Fibroblast of the conjunctiva (primary cell): Measurements from ENCODE around the gene PTX4.
"Not testable (repeated sequence)": the region's sequence is repeated elsewhere in the genome, so short reads cannot be mapped to it uniquely, and the experiment has no call there.

Source experiments
- DNase-seq: peaks from one replicate; pipeline ENCODE4 v3.0.0-alpha.2; 2010; ENCODE audit warnings: low read depth

The PTX4 gene

DNA sequence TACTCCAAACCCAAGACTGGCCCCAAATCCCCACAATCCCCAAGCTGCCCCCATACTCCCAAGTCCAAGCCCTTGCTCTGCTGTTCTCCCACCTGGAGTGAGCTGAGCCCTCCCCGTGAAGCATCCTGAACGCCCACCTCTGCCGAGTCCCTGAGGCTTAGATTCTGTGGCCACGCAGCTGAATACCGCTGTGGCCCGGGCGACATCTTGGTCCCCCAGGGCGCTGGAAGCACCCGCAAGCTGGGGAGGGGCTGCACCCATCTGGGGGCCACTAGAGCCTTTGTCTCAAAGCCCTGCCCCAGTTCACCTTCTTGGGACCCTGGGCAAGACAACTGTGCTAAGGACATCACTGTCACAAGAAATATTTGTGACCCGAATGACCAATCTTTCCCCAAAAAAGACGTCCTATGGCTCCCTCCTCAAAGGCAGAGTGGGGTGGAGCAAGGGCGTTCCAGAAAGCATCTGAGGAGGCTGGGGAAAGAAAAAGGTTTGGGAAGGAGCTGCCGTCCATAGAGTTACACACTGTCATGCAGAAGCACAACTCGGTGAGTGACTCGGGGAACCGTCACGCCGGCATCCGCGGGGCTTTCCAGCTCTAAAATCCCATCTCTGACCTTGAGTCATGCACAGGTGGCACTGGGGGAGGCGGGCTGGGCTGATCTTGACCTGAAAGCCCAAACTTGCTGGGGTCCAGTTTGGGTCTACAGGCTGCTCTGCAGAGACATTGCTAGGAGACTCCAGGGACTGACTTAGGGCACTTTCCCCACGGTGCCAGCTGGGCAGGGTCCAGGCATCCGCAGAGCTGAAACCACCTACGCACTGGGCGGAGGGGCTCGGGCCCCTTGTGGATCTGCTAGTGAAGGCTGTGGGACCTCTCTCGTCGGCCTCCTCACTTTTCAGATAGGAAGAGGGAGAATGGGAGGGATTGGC, 6.6 kb downstream of the PTX4 start:
- DNase-seq = no peak

DNA sequence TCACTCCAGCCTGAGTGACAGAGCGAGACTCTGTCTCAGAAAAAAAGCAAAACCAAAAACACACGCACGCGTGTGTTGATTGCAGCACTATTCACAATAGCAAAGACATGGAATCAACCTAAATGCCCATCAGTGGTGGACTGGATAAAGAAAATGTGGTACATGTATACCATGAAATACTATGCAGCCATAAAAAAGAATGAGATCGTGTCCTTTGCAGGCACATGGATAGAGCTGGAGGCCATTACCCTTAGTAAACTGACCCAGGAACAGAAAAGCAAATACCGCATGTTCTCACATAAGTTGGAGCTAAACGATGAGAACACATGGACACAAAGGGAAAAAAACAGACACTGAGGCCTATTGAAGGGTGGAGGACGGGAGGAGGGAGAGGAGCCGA, 9.8 kb downstream of the PTX4 start:
- DNase-seq = not testable (repeated sequence)

DNA sequence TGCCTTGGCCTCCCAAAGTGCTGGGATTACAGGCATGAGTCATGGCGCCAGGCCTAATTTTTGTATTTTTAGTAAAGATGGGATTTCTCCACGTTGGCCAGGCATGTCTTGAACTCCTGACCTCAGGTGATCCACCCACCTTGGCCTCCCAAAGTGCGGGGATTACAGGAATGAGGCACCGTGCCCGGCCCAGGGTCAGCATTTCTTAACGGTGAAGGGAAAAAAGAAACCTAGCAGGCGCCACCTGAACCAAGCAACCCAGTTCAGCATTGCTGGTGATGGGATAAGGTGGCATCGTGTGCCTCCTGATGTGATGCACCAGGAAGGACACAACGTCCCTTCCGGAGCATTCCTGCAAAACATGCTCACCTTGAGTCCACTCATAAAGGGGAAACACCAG, 11.7 kb downstream of the PTX4 start:
- DNase-seq = no peak

DNA sequence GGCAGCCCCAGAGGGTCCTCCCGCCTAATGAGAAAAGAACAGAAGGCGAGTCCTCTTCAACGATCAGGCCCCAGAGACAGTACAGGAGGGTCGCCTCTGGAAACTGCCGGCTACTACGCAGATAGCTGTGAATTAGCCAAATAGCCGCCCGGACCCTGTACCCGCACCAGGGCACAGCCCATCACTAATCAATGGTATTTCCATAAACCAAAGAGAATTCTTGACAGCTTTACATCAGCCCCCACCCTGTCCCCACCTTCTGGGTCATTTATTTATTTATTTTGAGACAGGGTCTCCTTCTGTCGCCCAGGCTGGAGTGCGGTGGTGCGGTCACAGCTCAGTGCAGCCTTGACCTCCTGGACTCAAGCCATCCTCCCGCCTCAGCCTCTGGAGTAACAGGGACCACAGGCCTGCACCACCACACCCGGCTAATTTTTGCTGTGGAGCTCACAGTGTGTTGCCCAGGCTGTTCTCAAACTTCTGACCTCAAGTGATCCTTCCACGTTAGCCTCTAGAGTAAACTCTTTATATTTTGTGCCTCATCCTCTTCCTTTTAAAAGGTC, 13.1 kb downstream of the PTX4 start:
- no peak for DNase-seq

DNA sequence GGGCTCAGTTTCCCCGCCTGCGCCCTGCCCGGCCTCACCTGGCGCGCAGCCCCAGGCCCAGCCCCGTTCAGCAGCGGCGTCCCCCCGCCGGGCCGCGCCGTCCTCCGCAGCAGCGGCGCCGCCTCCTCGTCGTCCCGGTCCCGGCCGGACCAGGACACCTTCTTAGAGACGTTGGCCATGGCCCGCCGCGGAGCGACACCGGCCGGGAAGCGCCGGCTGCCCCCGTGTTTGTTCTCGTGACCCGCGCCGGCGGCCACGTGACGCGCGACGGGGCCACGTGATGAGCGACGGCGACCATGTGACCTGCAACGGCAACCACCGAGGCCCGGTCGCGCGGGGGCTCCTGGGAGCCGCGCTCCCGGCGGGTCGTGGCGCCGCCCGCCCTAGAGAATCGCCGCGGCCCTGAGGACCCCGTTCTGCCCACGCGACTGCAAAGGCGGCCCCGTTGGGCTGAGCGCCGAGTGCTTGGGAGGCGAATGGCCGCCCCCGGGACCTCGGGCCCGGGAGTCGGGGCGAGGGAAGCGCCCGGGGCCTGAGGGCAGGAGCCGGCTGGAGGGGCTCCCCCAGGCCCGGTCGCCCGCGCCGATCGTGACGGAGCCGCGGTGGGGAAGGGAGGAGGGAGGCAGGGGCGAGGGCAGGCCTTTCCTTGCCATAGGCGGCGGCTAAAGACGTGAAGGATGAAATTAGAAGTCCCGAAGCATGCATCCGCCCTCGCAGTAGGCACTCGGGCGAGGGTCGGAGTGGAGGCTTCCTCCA, 13.8 kb downstream of the PTX4 start, which contains the start of gene CLCN7:
CLCN7 (minus strand) TSS at position 233 of the 756 bp plus-strand sequence; CDS start at position 179, 54 bp downstream.
- peak; percentile 55 for DNase-seq

DNA sequence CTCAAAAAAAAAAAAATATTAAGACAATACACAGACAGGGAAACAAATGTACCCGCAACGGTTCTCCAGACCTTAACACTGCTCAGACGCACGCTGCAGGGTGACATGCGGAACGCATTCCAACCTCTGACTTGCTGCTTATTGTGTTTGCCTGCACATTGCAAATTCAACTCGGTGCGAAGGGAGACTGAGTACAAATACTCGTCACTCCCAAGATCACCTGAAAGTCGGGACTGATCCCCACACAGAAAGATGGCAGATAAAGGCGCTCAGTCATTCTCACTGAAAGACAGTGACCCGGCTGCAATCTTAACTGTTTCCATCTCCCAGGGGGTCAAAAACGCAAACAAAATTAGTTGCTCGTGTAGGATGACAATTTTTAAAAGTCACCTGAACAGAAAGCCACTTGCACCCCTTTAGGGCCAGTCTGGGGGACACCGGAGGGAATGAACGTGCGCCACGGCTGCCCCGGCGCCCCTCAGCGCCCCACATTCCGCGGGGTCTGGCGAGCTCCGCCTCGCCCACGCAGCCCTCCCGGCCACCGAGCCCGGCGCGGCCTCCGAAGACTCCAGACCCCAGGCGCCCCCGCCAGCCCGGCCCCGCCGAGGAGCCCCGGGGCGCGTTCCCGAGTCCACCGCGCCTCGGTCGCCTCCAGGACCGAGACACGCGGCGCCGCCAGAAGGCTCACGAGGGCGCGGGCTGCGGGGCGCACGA, 14.5 kb downstream of the PTX4 start:
- no peak for DNase-seq

DNA sequence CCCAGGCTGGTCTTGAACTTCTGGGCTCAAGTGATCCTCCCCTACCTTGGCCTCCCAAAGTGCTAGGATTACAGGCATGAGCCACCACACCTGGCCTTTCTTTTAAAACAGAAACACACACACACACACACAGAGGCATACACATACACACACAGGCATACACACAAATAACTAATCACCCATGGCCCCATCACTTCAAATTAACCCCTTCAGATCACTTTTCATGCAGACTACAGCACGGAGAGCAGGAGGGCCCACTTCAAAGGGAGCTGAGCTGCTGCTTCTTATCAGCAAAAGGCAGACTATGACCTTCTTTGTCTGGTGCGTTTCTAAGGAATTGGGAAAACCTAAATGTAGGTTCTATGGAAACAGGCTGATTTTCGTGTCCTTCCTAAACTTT, 15.8 kb downstream of the PTX4 start:
- DNase-seq = no peak

DNA sequence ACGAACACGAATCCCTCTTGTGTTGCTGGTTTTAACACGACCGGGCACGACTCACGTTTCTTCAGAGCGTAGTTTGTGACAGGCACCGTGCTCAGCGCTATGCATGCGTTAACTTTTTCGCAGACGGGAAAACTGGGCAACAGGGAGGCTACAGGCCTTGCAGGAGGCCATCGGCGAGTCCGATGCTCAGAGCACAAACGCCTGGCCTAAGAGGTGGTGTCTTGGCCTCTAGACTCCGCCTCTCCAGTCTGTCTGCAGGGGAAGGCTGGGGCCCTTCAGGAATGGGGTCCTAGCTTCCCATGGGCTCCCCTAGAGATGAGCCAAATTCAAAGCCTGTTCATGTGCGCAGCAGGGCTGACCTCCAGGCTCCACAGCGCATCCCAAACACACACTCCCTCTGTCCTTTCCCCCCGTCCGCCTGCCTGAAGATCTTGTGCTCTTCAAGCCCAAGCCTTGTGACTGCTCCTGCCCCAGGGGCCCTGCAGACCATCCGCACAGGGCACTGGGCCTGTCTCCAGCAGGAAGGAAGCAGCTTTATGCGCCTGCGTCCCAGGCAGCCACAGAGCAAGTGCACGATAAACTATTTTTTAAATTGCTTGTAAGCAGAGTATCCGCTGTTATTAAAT, 17.1 kb downstream of the PTX4 start:
- DNase-seq = no peak

DNA sequence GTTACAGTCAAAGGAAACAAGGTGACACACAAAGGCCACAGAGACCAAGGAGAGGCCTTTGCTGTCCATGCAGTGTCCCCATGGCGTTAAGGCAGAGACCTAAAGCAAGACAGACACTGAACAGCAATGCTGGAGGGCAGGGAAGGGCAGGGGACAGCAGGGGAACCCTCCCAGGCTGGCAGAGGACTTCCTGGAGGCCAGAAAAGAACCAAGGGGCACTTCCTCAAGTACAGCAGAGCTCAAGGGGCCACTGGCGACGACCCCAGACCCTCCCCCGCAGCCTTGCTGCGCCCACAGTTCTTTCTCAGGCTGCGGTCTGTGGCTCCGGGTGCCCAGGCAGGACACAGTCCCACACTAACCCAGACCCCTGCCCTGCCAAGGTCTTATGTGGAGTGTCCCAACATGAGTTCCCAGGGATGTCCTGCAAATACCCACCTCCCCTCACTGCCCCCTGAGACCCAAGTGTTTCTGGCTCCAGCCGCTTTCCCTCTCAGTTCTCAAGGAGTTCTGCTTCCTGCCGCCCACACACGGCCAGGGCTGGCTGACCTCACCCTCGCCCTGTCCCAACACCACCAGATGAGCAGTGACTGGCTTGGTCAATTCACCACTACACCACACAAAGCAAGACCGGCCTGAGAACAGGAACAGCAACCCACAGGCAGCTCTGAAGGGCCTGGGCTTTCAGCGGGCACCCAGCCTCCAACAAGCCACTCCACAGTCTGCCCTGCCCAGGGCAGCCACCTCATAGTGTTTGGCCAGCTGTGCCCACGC, 18.1 kb downstream of the PTX4 start:
- DNase-seq = no peak

DNA sequence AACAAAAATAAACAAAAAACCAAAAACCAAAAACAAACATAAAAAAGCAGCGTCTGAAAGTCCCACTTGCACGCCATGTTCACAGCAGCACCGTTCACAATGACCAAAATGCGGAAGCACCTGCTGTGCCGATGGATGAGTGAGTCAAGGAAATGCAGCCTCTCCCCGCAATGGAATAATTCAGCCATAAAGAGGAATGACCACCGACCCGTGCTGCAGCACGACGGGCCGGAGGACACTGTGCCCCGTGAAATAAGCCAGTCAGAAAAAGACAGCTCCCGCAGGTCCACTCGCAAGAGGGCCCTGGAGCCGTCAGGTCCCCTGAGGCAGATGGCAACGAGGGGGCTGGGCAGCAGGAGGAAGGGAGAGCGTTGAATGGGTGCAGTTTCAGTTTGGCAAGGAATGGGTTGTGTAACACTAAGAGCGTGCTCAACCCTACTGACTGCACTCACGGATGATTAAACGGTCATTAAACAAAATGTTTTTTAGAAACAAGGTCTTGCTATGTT, 19.0 kb downstream of the PTX4 start:
- DNase-seq = no peak

DNA sequence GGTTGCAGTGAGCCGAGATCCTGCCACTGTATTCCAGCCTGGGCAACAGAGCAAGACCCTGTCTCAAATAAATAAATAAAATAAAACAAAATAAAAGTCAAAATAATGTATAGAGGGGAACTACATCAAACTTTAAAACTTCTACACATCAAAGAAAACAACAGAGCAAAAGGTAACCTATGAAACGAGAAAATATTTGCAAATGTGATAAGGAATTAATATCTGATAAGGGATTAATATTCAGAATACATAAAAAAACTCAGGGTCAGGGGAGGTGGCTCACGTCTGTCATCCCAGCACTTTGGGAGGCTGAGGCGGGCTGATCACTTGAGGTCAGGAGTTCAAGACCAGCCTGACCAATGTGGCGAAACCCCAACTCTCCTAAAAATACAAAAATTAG, 19.6 kb downstream of the PTX4 start:
- DNase-seq = not testable (repeated sequence)

DNA sequence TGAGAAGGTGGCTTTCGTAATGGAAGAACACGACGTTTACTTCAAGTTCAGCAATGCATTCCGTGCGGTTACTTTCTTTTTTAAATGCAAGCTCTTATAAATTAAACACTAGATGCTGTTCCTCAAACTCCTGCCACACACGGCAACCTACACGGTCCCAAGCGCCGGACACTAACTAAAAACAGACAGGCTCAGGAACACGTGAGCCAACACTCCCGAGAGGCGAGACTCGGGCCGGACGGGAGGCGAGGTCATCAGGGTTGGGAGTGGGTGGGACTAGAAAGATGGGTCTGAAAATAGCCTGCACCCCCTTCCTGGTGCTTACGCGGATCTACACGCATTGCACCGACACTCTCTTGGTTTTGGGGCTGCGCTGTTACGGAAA, 20.3 kb downstream of the PTX4 start:
- DNase-seq = no peak

DNA sequence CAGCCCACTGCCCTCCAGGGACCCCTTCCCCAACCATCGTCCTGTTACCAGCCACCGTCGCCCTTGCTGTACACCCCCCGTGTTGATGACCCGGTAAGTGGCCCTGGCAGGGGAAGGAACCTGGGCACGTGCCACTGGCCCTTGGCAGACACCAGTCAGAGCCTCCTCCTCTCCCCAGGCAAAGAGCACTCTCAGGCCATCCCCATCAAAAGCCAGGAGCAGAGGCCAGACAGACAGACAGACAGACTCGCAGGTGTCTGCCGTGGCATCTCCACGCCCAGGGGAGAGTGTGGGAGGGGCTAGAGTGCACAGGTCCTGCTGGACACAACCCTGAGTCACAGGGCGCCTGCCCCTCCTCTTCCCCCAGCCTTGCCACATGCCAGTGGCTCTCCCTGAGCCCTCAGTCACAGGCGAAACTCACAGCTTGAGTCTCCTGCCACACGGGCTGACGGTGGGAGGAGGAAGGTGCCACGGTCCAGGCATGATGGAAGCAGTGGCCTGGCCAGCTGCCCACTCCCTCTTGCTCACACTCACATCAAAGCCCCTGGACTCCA, 21.7 kb downstream of the PTX4 start:
- no peak for DNase-seq

DNA sequence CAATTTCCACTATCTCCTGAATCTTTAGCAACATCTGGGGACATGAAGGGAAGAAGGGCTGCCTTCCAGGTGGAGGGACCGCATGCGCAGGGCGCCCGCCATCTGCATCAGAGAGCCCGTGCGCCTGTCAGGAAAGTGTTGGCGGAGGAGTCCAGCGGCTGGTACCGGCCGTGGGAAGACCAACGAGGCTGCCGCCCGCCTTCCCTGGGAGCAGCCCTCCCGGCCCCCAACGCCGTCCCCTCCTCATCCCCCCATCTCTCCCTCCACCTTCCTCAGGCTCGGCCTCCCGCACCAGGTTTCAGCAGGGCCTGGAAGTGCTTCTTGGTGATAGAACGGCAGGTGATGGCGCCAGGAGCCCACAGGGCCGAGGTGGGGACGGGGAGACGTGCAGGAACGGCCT, 22.7 kb downstream of the PTX4 start:
- DNase-seq = no peak

DNA sequence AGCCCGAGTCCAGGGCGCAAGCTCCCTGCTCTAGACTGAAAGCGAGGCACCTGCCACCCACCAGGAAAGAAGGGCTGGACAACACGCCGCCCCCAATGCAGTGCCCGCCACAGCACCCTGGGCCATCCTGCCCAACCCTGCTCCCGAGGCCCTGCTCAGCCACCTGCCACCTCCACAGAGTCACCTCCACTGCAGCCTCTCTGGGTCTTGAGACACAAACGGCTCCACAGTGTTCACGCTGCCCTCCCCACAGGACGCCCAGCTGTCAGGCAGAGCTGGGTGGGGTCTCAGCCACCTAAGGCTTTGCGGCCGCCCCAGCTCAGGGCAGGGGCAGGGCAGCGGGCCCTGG, 23.2 kb downstream of the PTX4 start:
- DNase-seq = no peak

DNA sequence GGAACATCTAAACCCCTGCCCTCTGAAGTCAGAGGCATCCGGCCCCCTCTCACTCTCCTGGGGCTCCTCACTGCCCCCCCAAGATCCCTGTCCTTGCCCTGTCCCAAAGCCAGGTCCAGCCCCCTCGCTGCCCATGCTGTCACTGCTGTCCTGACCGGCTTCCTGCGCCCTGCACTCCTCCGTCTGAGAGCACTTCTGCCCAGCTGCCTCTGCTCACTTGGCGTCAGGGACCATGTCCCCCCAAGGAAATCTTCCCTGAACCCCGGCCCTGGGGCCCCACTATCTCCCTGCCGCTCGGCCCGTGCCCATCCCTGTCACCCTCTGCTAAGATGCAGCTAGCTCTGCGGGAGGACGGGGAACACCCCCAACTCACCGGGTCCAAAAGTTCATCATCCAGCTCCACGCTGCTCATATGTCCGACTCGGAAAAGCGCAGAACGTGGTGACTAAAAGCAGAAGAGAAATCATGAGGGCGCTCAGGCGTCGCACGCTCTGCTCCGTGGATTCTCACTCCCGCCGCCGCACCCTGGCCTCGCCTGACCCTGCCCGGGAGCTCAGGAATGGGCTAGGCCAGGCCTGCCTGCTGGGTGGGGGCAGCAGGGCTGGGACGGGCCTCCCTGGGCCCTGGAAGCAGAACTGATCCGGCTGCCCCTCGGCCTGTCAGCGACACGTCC, 23.7 kb downstream of the PTX4 start:
- DNase-seq = no peak

DNA sequence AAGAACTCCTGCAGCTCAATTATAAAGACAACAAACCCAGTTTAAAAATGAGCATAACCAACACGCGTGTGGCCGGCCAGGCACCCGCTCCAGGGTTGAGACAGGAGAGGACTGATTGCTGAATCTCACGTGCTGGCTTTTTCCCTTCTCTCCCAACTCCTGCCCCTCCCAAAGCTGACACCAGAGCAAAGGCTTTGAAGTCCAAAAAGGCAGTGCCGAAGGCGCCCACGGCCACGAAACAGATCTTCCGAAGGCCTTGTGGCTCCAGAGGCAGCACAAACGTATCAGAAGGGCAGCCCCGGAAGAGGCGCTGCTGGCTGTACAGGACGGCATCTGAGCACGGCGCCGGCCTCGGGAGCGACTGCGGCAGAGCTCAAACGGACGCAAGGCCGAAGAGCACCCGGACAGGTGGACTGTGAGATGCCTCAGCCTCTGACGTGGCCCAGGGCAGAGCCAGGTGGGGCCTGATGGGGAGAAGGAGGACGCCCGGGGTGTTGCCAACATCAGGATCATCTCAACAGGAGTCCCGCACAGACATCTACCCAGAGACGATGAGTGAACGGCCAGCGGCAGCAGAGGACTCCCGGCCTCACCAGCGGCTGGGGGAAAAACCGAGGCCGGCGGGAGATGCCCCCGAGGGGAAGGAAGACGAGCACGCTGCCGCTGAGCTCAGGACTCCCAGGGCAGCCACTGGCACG, 24.4 kb downstream of the PTX4 start:
- no peak for DNase-seq

DNA sequence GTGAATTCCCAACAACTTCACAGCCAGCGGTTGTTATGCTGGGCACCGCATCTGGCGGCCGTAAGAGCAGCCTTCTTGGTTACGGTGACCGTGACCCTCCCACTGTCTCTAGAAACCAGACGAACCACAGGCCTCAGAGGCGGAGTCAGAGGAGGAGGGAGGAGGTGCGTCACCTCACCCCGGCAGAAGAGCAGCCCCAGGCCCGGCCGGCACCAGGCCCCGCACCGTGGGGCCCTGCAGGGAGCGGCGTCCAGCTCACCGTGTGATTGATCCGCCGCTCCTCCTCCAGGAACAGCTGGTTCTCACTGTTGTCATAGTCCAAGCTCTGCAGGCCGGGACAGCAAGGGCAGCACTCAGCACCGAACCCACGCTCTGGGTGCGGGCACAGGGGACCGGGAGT, 27.6 kb downstream of the PTX4 start:
- DNase-seq = no peak

DNA sequence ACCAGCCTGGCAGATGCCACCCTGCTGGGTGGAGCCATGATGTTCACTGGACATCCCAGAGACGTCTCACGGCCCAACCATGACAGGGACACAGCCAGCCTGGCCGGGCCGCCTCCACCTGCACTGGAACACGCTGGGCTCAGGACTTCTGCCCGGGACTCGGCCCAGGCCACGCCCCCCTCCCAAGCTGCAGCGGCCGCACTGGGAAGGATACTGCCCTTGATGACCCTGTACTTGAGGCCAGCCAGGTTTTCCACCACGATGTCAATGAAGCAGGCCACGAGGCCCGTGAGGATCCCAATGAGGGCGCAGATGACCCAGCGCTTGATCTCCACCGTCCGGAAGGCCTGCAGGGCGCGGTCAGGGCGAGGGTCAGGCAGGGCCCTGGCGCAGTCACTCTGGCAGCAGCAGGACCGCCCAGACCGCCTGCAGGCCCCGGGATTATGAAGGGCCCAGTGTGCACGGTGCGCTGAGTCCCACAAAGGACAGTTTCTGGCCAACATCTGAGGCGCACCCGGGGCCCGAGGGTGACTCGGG, 28.1 kb downstream of the PTX4 start:
- no peak for DNase-seq
